Activated naive CD4-positive, alpha-beta T cell treated with Interleukin-2 at 50 U/mL for 16 hours (primary cell): Measurements from ENCODE around the gene PLEKHM1.
A peak's percentile ranks its signal among the peaks of the same experiment; 100 is the strongest.

Source experiments
- DNase-seq: peaks from one replicate; pipeline ENCODE4 v3.0.0-alpha.2; 2020

PLEKHM1 gene

GRCh38 chr17:45395569-45396415, 94.7 kb downstream of the PLEKHM1 start:
- DNase-seq: no peak

- DNase-seq: peak; percentile 25
Measured at GRCh38 chr17:45394913-45395568, 95.5 kb downstream of the PLEKHM1 start.

- DNase-seq: no peak
Measured at GRCh38 chr17:45394564-45394912, 96.0 kb downstream of the PLEKHM1 start.

DNA sequence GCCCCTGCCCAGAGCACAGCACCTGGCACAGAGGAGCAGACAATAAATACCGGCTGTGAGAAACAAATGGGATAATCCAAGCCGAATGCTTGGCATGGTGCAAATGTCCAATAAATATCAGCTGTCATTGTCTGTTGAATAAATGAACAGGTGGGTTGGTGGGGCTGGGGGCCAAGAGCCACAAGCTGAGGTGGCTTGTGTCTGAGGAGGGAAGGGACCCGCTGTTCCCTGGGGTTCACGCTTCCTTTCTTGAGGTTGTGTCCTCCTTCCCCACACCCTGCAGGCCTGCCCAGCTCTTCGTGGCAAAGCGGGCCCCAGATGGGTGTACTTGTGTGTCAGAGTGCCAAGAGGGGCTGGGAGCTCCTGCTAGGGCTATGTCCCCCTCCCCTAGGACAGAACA, 96.4 kb downstream of the PLEKHM1 start:
- DNase-seq: no peak

GRCh38 chr17:45393411-45393810, 97.1 kb downstream of the PLEKHM1 start:
- DNase-seq: no peak

- DNase-seq: no peak
Measured at GRCh38 chr17:45391918-45392317, 98.6 kb downstream of the PLEKHM1 start.

- DNase-seq: no peak
Measured at GRCh38 chr17:45391291-45391690, 99.2 kb downstream of the PLEKHM1 start.

GRCh38 chr17:45389354-45389753, 101.2 kb downstream of the PLEKHM1 start:
- no peak for DNase-seq

- no peak for DNase-seq
Measured at GRCh38 chr17:45388604-45389325, 101.8 kb downstream of the PLEKHM1 start.

DNA sequence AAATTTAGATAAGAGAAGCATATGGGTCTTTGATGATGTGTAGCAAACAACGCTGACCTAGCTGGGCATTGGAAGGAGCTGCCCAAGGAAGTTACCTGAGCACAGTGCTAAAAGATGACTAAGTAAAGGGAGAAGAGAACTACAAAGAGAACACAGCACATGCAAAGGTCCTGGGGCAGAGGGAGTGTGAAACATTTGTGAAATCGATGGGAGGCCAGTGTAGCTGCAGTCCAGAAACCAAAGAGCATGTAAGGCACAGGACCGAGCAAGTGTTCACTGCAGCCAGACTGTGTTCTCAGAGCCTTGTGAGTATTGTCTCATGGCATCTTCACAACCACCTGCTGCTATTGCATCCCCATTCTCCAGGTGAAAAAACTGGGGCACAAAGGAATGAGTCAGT, 102.8 kb downstream of the PLEKHM1 start:
- DNase-seq: no peak

DNA sequence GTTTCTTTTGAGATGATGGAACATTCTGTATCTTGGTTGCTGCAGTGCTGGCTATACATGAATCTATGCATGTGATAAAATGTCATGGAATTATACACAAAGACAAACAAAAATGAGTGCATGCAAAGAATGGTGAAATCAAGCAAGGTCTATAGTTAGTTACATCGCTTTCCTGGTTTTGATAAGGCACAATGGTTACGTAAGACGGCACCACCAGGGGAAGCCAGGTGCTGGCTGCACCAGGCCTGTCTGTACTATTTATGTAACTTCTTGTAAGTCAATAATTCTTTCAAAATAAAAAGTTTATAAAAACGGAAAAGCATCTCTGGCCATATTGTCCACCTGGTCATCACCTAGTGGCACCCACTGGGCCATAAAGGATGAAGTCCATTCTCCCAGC, 104.3 kb downstream of the PLEKHM1 start:
- DNase-seq: no peak
